ENCODE data around the gene PHF21A. TPM values are rescaled to one million over a fixed set of nuclear protein-coding genes. Genes with fewer than 3 reads are reported as not detected.

Gene PHF21A
- total RNA-seq, 1 donor from 2014 or later, result 45.4 TPM

DNA sequence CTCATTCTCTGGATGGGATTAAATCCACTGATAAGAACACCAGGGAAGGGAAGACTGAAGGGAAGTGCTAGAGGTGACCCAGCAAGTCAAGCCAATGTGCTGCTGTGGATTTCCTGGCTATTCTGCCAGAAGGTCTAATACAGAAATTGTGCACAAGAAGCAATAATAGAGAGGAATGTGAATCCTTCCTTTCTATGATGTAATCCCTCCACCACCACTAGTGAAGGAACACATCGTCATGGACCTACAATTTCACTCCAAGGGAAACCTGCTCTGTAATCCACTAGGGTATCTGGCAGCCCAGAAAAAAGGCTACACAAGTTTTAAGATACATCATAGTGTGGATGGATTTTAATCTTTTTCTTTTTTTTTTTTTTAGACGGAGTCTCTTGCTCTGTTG is 181.4 kb downstream of the PHF21A start:
- no peak overlapping the region for H3K4me3 ChIP-seq
- no peaks in the 10 kb centered on the region for H3K9me3 ChIP-seq
- no peak for DNase-seq
- peaks cover 68% of the 10 kb centered on the region for H3K36me3 ChIP-seq
- no peaks in the 10 kb centered on the region for H3K4me1 ChIP-seq
- no peaks in the 10 kb centered on the region for H3K27me3 ChIP-seq
- TF ChIP-seq, protein P1, sequence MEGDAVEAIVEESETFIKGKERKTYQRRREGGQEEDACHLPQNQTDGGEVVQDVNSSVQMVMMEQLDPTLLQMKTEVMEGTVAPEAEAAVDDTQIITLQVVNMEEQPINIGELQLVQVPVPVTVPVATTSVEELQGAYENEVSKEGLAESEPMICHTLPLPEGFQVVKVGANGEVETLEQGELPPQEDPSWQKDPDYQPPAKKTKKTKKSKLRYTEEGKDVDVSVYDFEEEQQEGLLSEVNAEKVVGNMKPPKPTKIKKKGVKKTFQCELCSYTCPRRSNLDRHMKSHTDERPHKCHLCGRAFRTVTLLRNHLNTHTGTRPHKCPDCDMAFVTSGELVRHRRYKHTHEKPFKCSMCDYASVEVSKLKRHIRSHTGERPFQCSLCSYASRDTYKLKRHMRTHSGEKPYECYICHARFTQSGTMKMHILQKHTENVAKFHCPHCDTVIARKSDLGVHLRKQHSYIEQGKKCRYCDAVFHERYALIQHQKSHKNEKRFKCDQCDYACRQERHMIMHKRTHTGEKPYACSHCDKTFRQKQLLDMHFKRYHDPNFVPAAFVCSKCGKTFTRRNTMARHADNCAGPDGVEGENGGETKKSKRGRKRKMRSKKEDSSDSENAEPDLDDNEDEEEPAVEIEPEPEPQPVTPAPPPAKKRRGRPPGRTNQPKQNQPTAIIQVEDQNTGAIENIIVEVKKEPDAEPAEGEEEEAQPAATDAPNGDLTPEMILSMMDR (IDR thresholded peaks at IDR 0.05), result no peak
- no peak for ATAC-seq
- intact Hi-C loops (cut with DNase I), result no loop called here
- H3K27ac ChIP-seq, result no peak overlapping the region

DNA sequence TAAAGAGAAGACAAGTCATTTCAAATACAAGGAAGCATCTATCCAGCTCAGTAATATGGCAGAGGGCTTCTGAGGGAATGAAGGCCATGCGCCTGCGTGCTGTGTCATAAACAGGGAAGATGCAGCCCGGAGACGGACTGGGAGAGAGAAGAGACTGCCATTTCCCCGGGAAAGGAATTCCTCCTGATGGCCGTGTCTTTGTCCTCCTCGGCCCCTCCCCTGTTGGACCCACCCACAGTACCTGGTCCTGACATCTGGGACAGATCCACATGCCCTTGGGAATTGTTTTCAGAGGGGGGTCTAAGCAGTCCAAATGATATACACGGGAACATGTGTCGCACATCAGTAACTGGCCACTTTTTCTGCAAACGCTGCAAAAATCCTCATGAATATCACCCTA is 183.3 kb downstream of the PHF21A start:
- TF ChIP-seq, protein P1 (IDR thresholded peaks at IDR 0.05), result no peak
- ATAC-seq, result no peak
- H3K4me1 ChIP-seq, result no peaks in the 10 kb centered on the region
- no peak overlapping the region for H3K4me3 ChIP-seq
- H3K36me3 ChIP-seq, result peaks cover 68% of the 10 kb centered on the region
- DNase-seq, result no peak
- no peaks in the 10 kb centered on the region for H3K9me3 ChIP-seq
- intact Hi-C loops (cut with DNase I), result no loop called here
- no peaks in the 10 kb centered on the region for H3K27me3 ChIP-seq
- no peak overlapping the region for H3K27ac ChIP-seq

DNA sequence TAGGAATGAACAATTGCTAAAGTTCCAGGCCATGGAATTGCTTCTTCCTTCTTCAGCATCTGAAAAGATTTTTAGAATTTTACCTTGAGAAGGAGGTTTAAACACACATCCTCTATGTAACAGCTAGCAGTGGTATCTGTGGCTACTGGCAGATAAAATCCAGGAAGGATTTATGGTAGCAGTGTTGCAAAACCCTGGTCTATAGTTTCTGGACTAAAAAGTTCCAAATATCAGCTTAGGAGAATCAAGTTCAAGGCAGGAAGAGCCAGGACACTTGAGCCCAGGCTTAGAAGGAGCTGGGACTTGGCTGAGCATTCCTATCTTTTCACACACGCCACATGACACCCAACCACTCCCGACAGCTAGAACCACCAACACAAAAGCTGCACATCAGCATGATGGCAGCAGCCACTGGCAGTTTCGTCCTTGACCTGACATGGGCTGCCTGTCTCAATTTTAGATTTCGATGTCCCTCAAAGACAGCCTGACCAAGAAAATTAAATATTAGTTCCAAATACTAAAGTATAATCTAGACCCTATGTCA is 184.7 kb downstream of the PHF21A start:
- ATAC-seq (no peak), DNase-seq (no peak)
- Histone ChIP-seq H3K4me3 (no peak overlapping the region), H3K27ac (no peak overlapping the region), H3K36me3 (peaks cover 68% of the 10 kb centered on the region), H3K27me3 (no peaks in the 10 kb centered on the region), H3K9me3 (no peaks in the 10 kb centered on the region), H3K4me1 (no peaks in the 10 kb centered on the region)
- intact Hi-C loops (cut with DNase I), result no loop called here
- TF ChIP-seq, protein P1 (IDR thresholded peaks at IDR 0.05), result no peak

DNA sequence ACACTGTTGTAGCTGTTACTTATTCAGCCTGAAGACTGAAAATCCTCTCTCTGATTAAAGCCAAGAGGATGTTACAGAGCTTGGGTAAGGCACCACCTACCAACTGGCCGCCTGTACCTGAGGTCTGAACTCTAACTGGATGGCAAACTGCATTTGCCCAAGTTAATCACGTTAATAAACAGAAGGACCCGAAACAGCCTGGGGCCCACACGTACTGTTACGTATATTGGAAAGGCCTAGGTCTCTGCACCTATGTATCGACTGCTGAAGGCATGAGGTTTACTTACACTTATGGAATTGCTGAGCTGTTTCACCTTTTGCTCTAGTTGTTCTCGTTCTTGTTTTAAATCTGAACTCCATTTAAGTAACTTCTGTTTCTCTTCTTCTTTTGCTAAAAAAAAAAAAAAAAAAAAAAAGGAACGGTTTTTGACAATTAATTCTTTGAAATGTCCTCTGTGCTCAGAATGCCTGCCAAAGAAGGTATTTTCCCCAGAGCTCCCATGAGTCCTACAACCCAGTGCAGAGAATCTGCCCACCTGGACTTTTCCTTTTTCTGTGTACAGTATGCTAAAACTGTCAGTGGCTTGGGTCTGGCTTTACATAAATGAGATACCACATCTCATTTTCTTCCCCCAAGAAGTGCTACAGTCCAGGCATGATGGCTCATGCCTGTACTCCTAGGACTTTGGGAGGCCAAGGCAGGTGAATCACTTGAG is 185.7 kb downstream of the PHF21A start:
- intact Hi-C loops (cut with DNase I), result no loop called here
- H3K9me3 ChIP-seq, result no peaks in the 10 kb centered on the region
- TF ChIP-seq, protein P1 (IDR thresholded peaks at IDR 0.05), result no peak
- ATAC-seq (no peak), DNase-seq (no peak)
- no peaks in the 10 kb centered on the region for H3K27me3 ChIP-seq
- peaks cover 2% of the 10 kb centered on the region for H3K4me1 ChIP-seq
- no peak overlapping the region for H3K27ac ChIP-seq
- no peak overlapping the region for H3K4me3 ChIP-seq
- peaks cover 66% of the 10 kb centered on the region for H3K36me3 ChIP-seq

DNA sequence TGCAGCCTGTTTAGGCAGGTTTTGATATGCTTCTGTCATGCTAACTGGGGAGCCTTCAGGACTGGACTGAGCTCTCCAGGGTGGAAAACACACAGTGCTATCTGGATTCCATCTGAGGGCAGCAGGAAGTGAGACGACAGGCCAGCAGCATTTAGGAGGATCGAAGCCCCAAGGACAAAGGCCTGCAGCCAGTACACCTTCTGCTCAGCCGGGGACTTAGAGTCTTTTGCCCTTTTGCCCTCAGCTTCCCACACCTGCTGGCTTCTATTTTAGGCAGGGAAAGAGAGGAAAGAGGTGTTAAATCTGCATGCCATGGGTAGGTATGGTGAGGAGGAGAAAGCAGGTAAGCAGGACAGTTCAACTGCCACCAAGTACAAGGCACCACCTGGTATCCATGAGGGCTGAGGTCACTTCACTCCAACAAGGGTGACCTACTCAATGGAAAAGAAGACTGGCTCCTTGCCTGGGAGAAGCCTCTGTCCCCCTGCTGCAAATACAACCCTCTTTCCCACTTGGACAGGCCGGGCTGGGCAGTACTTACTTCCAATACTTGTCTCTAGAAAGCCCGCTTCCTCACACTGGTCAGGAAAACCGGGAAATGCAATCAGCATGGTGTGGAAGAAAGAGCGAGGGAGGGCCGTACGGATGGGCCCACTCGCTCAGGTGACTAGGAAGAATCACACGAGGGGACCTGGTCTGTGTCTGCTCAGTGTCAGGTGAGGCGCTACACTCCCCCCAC is 186.5 kb downstream of the PHF21A start:
- Histone ChIP-seq H3K27me3 (no peaks in the 10 kb centered on the region), H3K9me3 (no peaks in the 10 kb centered on the region), H3K4me1 (peaks cover 8% of the 10 kb centered on the region), H3K36me3 (peaks cover 66% of the 10 kb centered on the region), H3K4me3 (no peak overlapping the region), H3K27ac (no peak overlapping the region)
- intact Hi-C loops (cut with DNase I), result no loop called here
- DNase-seq (no peak), ATAC-seq (no peak)
- TF ChIP-seq, protein P1 (IDR thresholded peaks at IDR 0.05), result no peak
